H1 (cell line): ENCODE results near the gene CRISPLD2. TPM values are rescaled to one million over a fixed set of nuclear protein-coding genes. Genes with fewer than 3 reads are reported as not detected.
A peak's percentile ranks its signal among the peaks of the same experiment; 100 is the strongest.

Experiments used
- CTCF ChIA-PET: fragments of 300-600 bp; sonication (Branson Sonifier 250); formaldehyde crosslinking; loops from one replicate; lab custom pipeline; 2021; ENCODE audit not compliant: partially characterized antibody; lab: Charles Lee
- POLR2A ChIA-PET: fragments of 300-600 bp; sonication (Branson Sonifier 250); formaldehyde crosslinking; loops from one replicate; lab custom pipeline; 2021; ENCODE audit warnings: inconsistent platforms; ENCODE audit not compliant: partially characterized antibody; lab: Charles Lee
- DNase-seq, 2 experiments: peaks; one replicate each; pipeline versions ENCODE4 v3.0.0 to v3.0.0-alpha.2; 2010 to 2022; ENCODE audit warnings: low spot score in 2 of 2, low read depth in 1 of 2, mixed read lengths in 1 of 2
- FAIRE-seq: peaks from 2 replicates; lab custom pipeline; 2011; peaks lifted over from hg19 to GRCh38; lab: Jason Lieb, UNC
- H2AFZ ChIP-seq: 2 replicates; pipeline ENCODE4 v1.8.1; 2012; ENCODE audit warnings: low read length, inconsistent platforms
- H2AK5ac ChIP-seq: 2 replicates; pipeline ENCODE4 v1.6.1; 2013; ENCODE audit warnings: low read depth, low read length
- H2BK120ac ChIP-seq: replicated peaks from 2 replicates; pipeline ENCODE3; 2013; ENCODE audit warnings: low read depth, low read length, inconsistent platforms
- H2BK12ac ChIP-seq: 2 replicates; pipeline ENCODE4 v1.6.1; 2013; ENCODE audit warnings: low read depth, low read length
- H2BK15ac ChIP-seq: 2 replicates; pipeline ENCODE4 v1.6.1; 2013; ENCODE audit warnings: low read length
- H2BK20ac ChIP-seq: 2 replicates; pipeline ENCODE4 v1.6.1; 2013; ENCODE audit warnings: low read length
- H2BK5ac ChIP-seq: 2 replicates; pipeline ENCODE4 v1.6.1; 2013; ENCODE audit warnings: low read depth, low read length
- H3K14ac ChIP-seq: 2 replicates; pipeline ENCODE4 v1.6.1; 2013; ENCODE audit warnings: inconsistent platforms; ENCODE audit not compliant: insufficient read length
- H3K18ac ChIP-seq: 2 replicates; pipeline ENCODE4 v1.6.1; 2013; ENCODE audit warnings: low read length; ENCODE audit errors: extremely low read depth
- H3K23ac ChIP-seq: 2 replicates; pipeline ENCODE4 v1.6.1; 2013; ENCODE audit warnings: inconsistent platforms; ENCODE audit not compliant: insufficient read length
- H3K23me2 ChIP-seq: 2 replicates; pipeline ENCODE4 v1.6.1; 2013; ENCODE audit warnings: low read depth, low read length
- H3K27ac ChIP-seq: 2 replicates; pipeline ENCODE4 v1.6.1; 2011; ENCODE audit warnings: low read depth, low read length, inconsistent platforms
- H3K27me3 ChIP-seq, 4 experiments: replicated peaks in 1 of 4; 1 replicate in 1 of 4; 2 replicates in 3 of 4; pipeline versions ENCODE4 v1.6.1 to v1.8.1; 2011 to 2013; ENCODE audit warnings: low read length in 3 of 4, mild to moderate bottlenecking in 3 of 4, inconsistent platforms in 2 of 4, mixed read lengths in 2 of 4, moderate library complexity in 1 of 4; ENCODE audit not compliant: control insufficient read depth in 3 of 4, insufficient read depth in 3 of 4; ENCODE audit errors: extremely low read depth in 1 of 4
- H3K36me3 ChIP-seq, 4 experiments: 2 replicates each; pipeline versions ENCODE4 v1.6.1 to v1.8.1; 2011 to 2013; ENCODE audit warnings: mild to moderate bottlenecking in 4 of 4, low read length in 3 of 4, moderate library complexity in 2 of 4, control low read depth in 1 of 4, inconsistent platforms in 1 of 4; ENCODE audit not compliant: insufficient read depth in 4 of 4, control insufficient read depth in 2 of 4
- H3K4ac ChIP-seq: replicated peaks from 2 replicates; pipeline ENCODE3; 2013; ENCODE audit warnings: low read length, low read depth, mixed read lengths, inconsistent platforms; ENCODE audit not compliant: insufficient read length
- H3K4me1 ChIP-seq, 4 experiments: replicated peaks in 1 of 4; 1 replicate in 1 of 4; 2 replicates in 3 of 4; pipeline versions ENCODE4 v1.6.1 to v1.8.1; 2011 to 2013; ENCODE audit warnings: low read length in 3 of 4, inconsistent platforms in 2 of 4, mixed read lengths in 1 of 4; ENCODE audit not compliant: insufficient read depth in 4 of 4, control insufficient read depth in 3 of 4
- H3K4me2 ChIP-seq, 2 experiments: 2 replicates each; pipeline versions ENCODE4 v1.6.1 to v1.8.1; 2011 to 2013; ENCODE audit warnings: low read depth in 2 of 2, low read length in 2 of 2, control low read depth in 1 of 2, inconsistent platforms in 1 of 2, mild to moderate bottlenecking in 1 of 2; ENCODE audit not compliant: insufficient read depth in 1 of 2
- H3K4me3 ChIP-seq, 4 experiments: fragments of 200-600, 300-600 bp in 1 of 4; sonication (generic), shearing (Covaris generic), sonication (Bioruptor Twin) in 1 of 4; 2 replicates each; pipeline versions ENCODE4 v1.5.1 to v1.8.1; 2011 to 2016; ENCODE audit warnings: low read length in 4 of 4, low read depth in 3 of 4, control low read depth in 2 of 4, inconsistent platforms in 2 of 4, mild to moderate bottlenecking in 2 of 4, mixed read lengths in 1 of 4, moderate library complexity in 1 of 4; ENCODE audit not compliant: insufficient read depth in 2 of 4; ENCODE audit errors: extremely low read depth in 1 of 4
- H3K56ac ChIP-seq: replicated peaks from 2 replicates; pipeline ENCODE3; 2013; ENCODE audit warnings: low read depth, mild to moderate bottlenecking, mixed read lengths, low read length, inconsistent platforms; ENCODE audit not compliant: insufficient read length
- H3K79me1 ChIP-seq: 2 replicates; pipeline ENCODE4 v1.6.1; 2013; ENCODE audit warnings: low read depth, low read length, control low read depth
- H3K79me2 ChIP-seq, 2 experiments: 2 replicates each; pipeline versions ENCODE4 v1.6.1 to v1.8.1; 2012 to 2013; ENCODE audit warnings: low read length in 2 of 2, mild to moderate bottlenecking in 2 of 2, inconsistent platforms in 1 of 2; ENCODE audit not compliant: insufficient read depth in 2 of 2, control insufficient read depth in 1 of 2
- H3K9ac ChIP-seq, 4 experiments: replicated peaks in 1 of 4; 1 replicate in 1 of 4; 2 replicates in 3 of 4; pipeline versions ENCODE4 v1.6.1 to v1.8.1; 2011 to 2013; ENCODE audit warnings: low read depth in 3 of 4, low read length in 3 of 4, control low read depth in 2 of 4, mild to moderate bottlenecking in 2 of 4, moderate library complexity in 2 of 4, inconsistent platforms in 1 of 4; ENCODE audit errors: extremely low read depth in 1 of 4
- H3K9me3 ChIP-seq, 2 experiments: 2 replicates each; pipeline versions ENCODE4 v1.6.1 to v1.8.1; 2012 to 2013; ENCODE audit warnings: mild to moderate bottlenecking in 2 of 2, moderate library complexity in 2 of 2, control low read depth in 1 of 2, inconsistent platforms in 1 of 2, low read depth in 1 of 2, low read length in 1 of 2, mixed read lengths in 1 of 2; ENCODE audit not compliant: insufficient read depth in 2 of 2
- H4K20me1 ChIP-seq, 2 experiments: replicated peaks in 1 of 2; 2 replicates each; pipeline versions ENCODE3 to v1.8.1; 2011 to 2013; ENCODE audit warnings: inconsistent platforms in 2 of 2, low read length in 2 of 2, mild to moderate bottlenecking in 1 of 2; ENCODE audit not compliant: insufficient read depth in 2 of 2, control insufficient read depth in 1 of 2
- H4K5ac ChIP-seq: 2 replicates; pipeline ENCODE4 v1.6.1; 2013; ENCODE audit warnings: low read length, low read depth, mixed read lengths, inconsistent platforms; ENCODE audit not compliant: insufficient read length
- H4K8ac ChIP-seq: 2 replicates; pipeline ENCODE4 v1.8.0; 2013; ENCODE audit warnings: mild to moderate bottlenecking, moderate library complexity, low read length, inconsistent platforms; ENCODE audit not compliant: insufficient read depth; ENCODE audit errors: extremely low read depth
- H4K91ac ChIP-seq: replicated peaks from 2 replicates; pipeline ENCODE3; 2013; ENCODE audit warnings: low read length, mixed read lengths, inconsistent platforms; ENCODE audit not compliant: insufficient read length
- CBX8 ChIP-seq: fragments of 300-800, 300-1000 bp; sonication (generic); IDR thresholded peaks from 2 replicates; pipeline ENCODE4 v1.7.1; 2016; ENCODE audit warnings: low read depth, low read length, borderline replicate concordance
- GABPA ChIP-seq: IDR thresholded peaks from 2 replicates; pipeline ENCODE4 v1.6.1; 2011; ENCODE audit warnings: mild to moderate bottlenecking, low read length, moderate library complexity, borderline replicate concordance; ENCODE audit not compliant: insufficient read depth
- GTF2F1 ChIP-seq: IDR thresholded peaks from 2 replicates; pipeline ENCODE4 v1.6.1; 2012; ENCODE audit warnings: low read depth, low read length, improper control_type of control experiment, borderline replicate concordance
- HDAC2 ChIP-seq, 2 experiments: fragments of 300-600 bp in 1 of 2; sonication (generic) in 1 of 2; IDR thresholded peaks; 2 replicates each; pipeline ENCODE4 v1.6.1; 2011 to 2012; ENCODE audit warnings: low read depth in 2 of 2, low read length in 2 of 2, mild to moderate bottlenecking in 2 of 2, moderate library complexity in 2 of 2, borderline replicate concordance in 1 of 2, inconsistent platforms in 1 of 2
- MAFK ChIP-seq: IDR thresholded peaks from 2 replicates; pipeline ENCODE4 v1.6.1; 2012; ENCODE audit warnings: low read depth, mild to moderate bottlenecking, improper control_type of control experiment, low read length
- YY1 ChIP-seq: IDR thresholded peaks from 2 replicates; pipeline ENCODE4 v1.6.1; 2011; ENCODE audit warnings: low read depth, mild to moderate bottlenecking, low read length
- ZNF274 ChIP-seq: IDR thresholded peaks from 2 replicates; pipeline ENCODE4 v1.7.0; 2012; ENCODE audit warnings: low read length, borderline replicate concordance; ENCODE audit errors: extremely low read depth
- WGBS, 2 experiments: shearing (Covaris generic) in 1 of 2; methylation state at CpG; one replicate each; pipeline versions ENCODE4 v1.1.6 to v1.1.7; 2013 to 2015; ENCODE audit warnings: low lambda C conversion rate in 2 of 2, mixed read lengths in 2 of 2, inconsistent platforms in 1 of 2, low coverage in 1 of 2, missing lambda C conversion rate in 1 of 2; ENCODE audit not compliant: insufficient replicate concordance in 2 of 2, insufficient coverage in 1 of 2, insufficient read length in 1 of 2; ENCODE audit errors: extremely low coverage in 1 of 2, missing lambda C conversion rate in 1 of 2; 5-methylcytosine and 5-hydroxymethylcytosine counted together
- polyA plus RNA-seq, 7 experiments: library from polyadenylated mRNA; depleted of rRNA in 3 of 7; stranded (reverse) in 5 of 7; unstranded in 2 of 7; fragments of >200 nt in 5 of 7; fragments of 200-250 nt in 2 of 7; gene quantifications; 1 replicate in 5 of 7; 2 replicates in 1 of 7; 4 replicates in 1 of 7; pipeline versions ENCODE4 v1.2.1 to v1.2.3, GENCODE V29; 2011 to 2013; ENCODE audit warnings: missing spikeins in 2 of 7, mixed read lengths in 2 of 7
- total RNA-seq: library from RNA; stranded (reverse); fragmentation: NEBNext Ultra II Directional; extraction: Animal tissue kit (Norgen Biotek cat#: 25700); gene quantifications from 2 replicates; pipeline ENCODE4 v1.2.1, GENCODE V29; 2021

The CRISPLD2 gene
- total and polyA plus RNA-seq, 2 of the 8 experiments (the other 6 are each of a cell fraction or from before 2014, with no cell fraction given) = 2.7 to 5.1 TPM

GRCh38 chr16:84839956-84840355 lies 20.2 kb downstream of the CRISPLD2 start:
- DNase-seq (no peak), FAIRE-seq (no peak)
- H2BK5ac ChIP-seq = no peak overlapping the region
- no peak overlapping the region for H2AFZ ChIP-seq
- H3K18ac ChIP-seq = no peak overlapping the region
- H3K79me1 ChIP-seq = no peaks in the 10 kb centered on the region
- H3K14ac ChIP-seq = no peak overlapping the region
- H3K27me3 ChIP-seq = peaks cover 0 to 18% (median 12%) of the 10 kb centered on the region in 4 experiments; a peak in 5 of 7 replicates
- H4K91ac ChIP-seq = peak overlapping the region; percentile 47
- peaks cover 2% of the 10 kb centered on the region; the same call in 1 of the 2 replicates for H3K23me2 ChIP-seq
- no peak overlapping the region for H4K5ac ChIP-seq
- no peaks in the 10 kb centered on the region for H3K9me3 ChIP-seq
- 76% methylated on average over 7 of the region's 7 CpGs; no CpG with 5 or more reads in 1 of the 2 experiments for WGBS, 2 experiments
- H3K4me1 ChIP-seq = peaks cover 6 to 39% (median 27%) of the 10 kb centered on the region in 4 experiments
- H2AK5ac ChIP-seq = no peak overlapping the region
- H2BK120ac ChIP-seq = no peak overlapping the region
- H2BK15ac ChIP-seq = no peak overlapping the region
- H4K8ac ChIP-seq = no peak overlapping the region
- H3K4ac ChIP-seq = no peak overlapping the region
- no peaks in the 10 kb centered on the region for H3K36me3 ChIP-seq
- H3K27ac ChIP-seq = no peak overlapping the region
- no peak for TF ChIP-seq GTF2F1
- TF ChIP-seq GABPA = no peak
- no peak for TF ChIP-seq CBX8
- TF ChIP-seq HDAC2 (IDR thresholded peaks at IDR 0.05; ENCODE audit: borderline replicate concordance in 1 of 2, low read depth in 2 of 2, low read length in 2 of 2) = no peak
- TF ChIP-seq MAFK = no peak
- no peak for TF ChIP-seq ZNF274
- no peak for TF ChIP-seq YY1
- no peaks in the 10 kb centered on the region for H4K20me1 ChIP-seq
- H3K56ac ChIP-seq = no peak overlapping the region
- H3K4me3 ChIP-seq = no peak overlapping the region
- no peak overlapping the region for H2BK20ac ChIP-seq
- CTCF ChIA-PET = interaction anchor here (0.6 to 2.2 kb wide), 5 partner anchors 20 to 86 kb away, joined by 3 to 7 read pairs (median 3); partner anchors contain the start of gene CRISPLD2
- H3K4me2 ChIP-seq = no peak overlapping the region
- peak overlapping the region; percentile 20; the same call in 1 of the 2 replicates for H2BK12ac ChIP-seq
- no peak overlapping the region for H3K9ac ChIP-seq
- POLR2A ChIA-PET = interaction anchor here (1.1 to 2.8 kb wide), 3 partner anchors 7 to 19 kb away, joined by 3 to 10 read pairs (median 6); partner anchors contain the start of gene CRISPLD2
- H3K23ac ChIP-seq = no peak overlapping the region
- H3K79me2 ChIP-seq = no peaks in the 10 kb centered on the region
